Measurements from ENCODE around the gene SERPINA12.

- TF ChIP-seq YY1 (IDR thresholded peaks at IDR 0.05; ENCODE audit: insufficient read depth, insufficient read length) (no peak), ZNF274 (IDR thresholded peaks at IDR 0.05; ENCODE audit: low read depth, low read length) (no peak), SUZ12 (IDR thresholded peaks at IDR 0.05; ENCODE audit: extremely low read depth, insufficient read depth, insufficient read length) (no peak)
These were observed 5.1 kb upstream of the SERPINA12 start for GRCh38 chr14:94514351-94514750.
